UCSD-AML1 (cell line): ENCODE results near the gene GPR132.
A peak's percentile ranks its signal among the peaks of the same experiment; 100 is the strongest.

Source experiments
- DNase-seq: peaks from one replicate; lab custom pipeline; 2025; ENCODE audit not compliant: unreplicated experiment; lab: John Stamatoyannopoulos, UW

GPR132 gene

GRCh38 chr14:105076296-105076804, 11.1 kb upstream of the GPR132 start:
- no peak for DNase-seq

GRCh38 chr14:105075379-105076295, 10.4 kb upstream of the GPR132 start:
- DNase-seq, result peak; percentile 90

- DNase-seq, result no peak
Measured at GRCh38 chr14:105074601-105075053, 9.4 kb upstream of the GPR132 start.

- DNase-seq, result no peak
Measured at GRCh38 chr14:105073720-105074600, 8.7 kb upstream of the GPR132 start.

GRCh38 chr14:105072892-105073719, 7.9 kb upstream of the GPR132 start:
- DNase-seq, result no peak

GRCh38 chr14:105072381-105072861, 7.2 kb upstream of the GPR132 start:
- DNase-seq, result no peak

GRCh38 chr14:105071942-105072341, 6.7 kb upstream of the GPR132 start:
- no peak for DNase-seq

GRCh38 chr14:105071326-105071725, 6.1 kb upstream of the GPR132 start:
- DNase-seq, result no peak

GRCh38 chr14:105070760-105071137, 5.5 kb upstream of the GPR132 start:
- no peak for DNase-seq

- DNase-seq, result peak; percentile 69
Measured at GRCh38 chr14:105069871-105070759, 4.9 kb upstream of the GPR132 start.

- no peak for DNase-seq
Measured at GRCh38 chr14:105069522-105069870, 4.3 kb upstream of the GPR132 start.

GRCh38 chr14:105068818-105069217, 3.6 kb upstream of the GPR132 start:
- DNase-seq, result no peak

GRCh38 chr14:105067969-105068301, 2.7 kb upstream of the GPR132 start:
- DNase-seq, result no peak

- DNase-seq, result no peak
Measured at GRCh38 chr14:105067140-105067968, 2.1 kb upstream of the GPR132 start.

GRCh38 chr14:105066240-105067071, 1.2 kb upstream of the GPR132 start:
- DNase-seq, result no peak

- DNase-seq, result no peak
Measured at GRCh38 chr14:105064721-105065143, 498 bp downstream of the GPR132 start.

GRCh38 chr14:105064001-105064400, 1.2 kb downstream of the GPR132 start:
- DNase-seq, result no peak

- DNase-seq, result peak; percentile 32
Measured at GRCh38 chr14:105063506-105063905, 1.7 kb downstream of the GPR132 start.
